IPS-18c (cell line): ENCODE measurements around the gene GALNT17.
"Not testable (repeated sequence)": the region's sequence is repeated elsewhere in the genome, so short reads cannot be mapped to it uniquely, and the experiment has no call there.

Experiments
- H3K4me3 ChIP-seq: 2 replicates; pipeline ENCODE4 v1.7.0; 2013; ENCODE audit warnings: low read depth, mild to moderate bottlenecking, low read length, moderate library complexity; ENCODE audit not compliant: insufficient read depth
- H3K9me3 ChIP-seq: one replicate; pipeline ENCODE4 v1.6.1; 2013; ENCODE audit warnings: mild to moderate bottlenecking, low read length, moderate library complexity; ENCODE audit not compliant: control insufficient read depth, insufficient read depth

GALNT17 gene

GRCh38 chr7:71254751-71255150 lies 122.8 kb downstream of the GALNT17 start:
- H3K9me3 ChIP-seq = peaks cover 2% of the 10 kb centered on the region
- H3K4me3 ChIP-seq = no peak overlapping the region

GRCh38 chr7:71255537-71256178 lies 123.7 kb downstream of the GALNT17 start:
- Histone ChIP-seq H3K9me3 (peaks cover 2% of the 10 kb centered on the region), H3K4me3 (no peak overlapping the region)

DNA sequence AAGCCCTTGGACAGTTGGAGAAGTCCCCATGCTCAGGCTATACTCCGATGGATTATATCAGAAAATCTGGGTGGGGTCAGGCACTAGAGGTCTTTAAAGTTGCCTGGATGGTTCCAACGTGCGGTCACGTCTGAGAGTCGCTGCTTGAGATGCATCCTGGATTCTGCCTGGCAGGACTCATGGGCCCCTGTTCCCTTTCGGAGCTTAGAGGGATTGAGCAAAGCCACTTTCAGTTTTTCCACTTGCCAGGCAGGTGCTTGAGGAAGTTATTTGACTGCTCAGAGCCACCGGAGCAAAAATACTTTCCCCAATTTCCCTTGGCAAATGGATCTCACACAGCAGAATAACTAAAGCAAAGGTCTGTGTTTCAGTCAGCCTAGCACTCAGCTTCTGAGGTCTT lies 129.1 kb downstream of the GALNT17 start:
- Histone ChIP-seq H3K4me3 (no peak overlapping the region), H3K9me3 (peaks cover 3% of the 10 kb centered on the region)

DNA sequence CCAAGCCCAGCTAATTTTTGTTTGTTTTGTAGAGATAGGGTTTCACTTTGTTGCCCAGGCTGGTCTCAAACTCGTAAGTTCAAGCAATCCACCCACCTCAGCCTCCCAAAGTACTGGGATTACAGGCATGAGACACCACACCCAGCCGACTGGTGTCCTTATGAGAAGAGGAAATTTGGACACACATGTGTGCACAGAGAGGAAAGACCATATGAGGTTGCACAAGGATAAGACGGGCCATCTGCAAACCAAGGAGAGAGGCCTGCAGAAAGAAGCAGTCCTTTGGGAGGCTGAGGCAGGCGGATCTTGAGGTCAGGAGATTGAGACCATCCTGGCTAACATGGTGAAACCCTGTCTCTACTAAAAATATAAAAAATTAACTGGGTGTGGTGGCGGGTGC lies 130.9 kb downstream of the GALNT17 start:
- H3K4me3 ChIP-seq, H3K9me3 ChIP-seq: not testable (repeated sequence)

- Histone ChIP-seq H3K4me3 (no peak overlapping the region), H3K9me3 (peaks cover 3% of the 10 kb centered on the region)
These were observed 132.1 kb downstream of the GALNT17 start for GRCh38 chr7:71264005-71264404.

GRCh38 chr7:71266912-71267311 lies 135.0 kb downstream of the GALNT17 start:
- Histone ChIP-seq H3K9me3 (peaks cover 3% of the 10 kb centered on the region), H3K4me3 (no peak overlapping the region)

- Histone ChIP-seq H3K4me3 (no peak overlapping the region), H3K9me3 (peaks cover 3% of the 10 kb centered on the region)
These were observed 136.0 kb downstream of the GALNT17 start for GRCh38 chr7:71267734-71268469.

- Histone ChIP-seq H3K4me3 (no peak overlapping the region), H3K9me3 (peaks cover under 1% of the 10 kb centered on the region)
These were observed 138.6 kb downstream of the GALNT17 start for GRCh38 chr7:71270558-71270957.

- H3K9me3 ChIP-seq = no peaks in the 10 kb centered on the region
These were observed 139.3 kb downstream of the GALNT17 start for GRCh38 chr7:71271203-71271602.

DNA sequence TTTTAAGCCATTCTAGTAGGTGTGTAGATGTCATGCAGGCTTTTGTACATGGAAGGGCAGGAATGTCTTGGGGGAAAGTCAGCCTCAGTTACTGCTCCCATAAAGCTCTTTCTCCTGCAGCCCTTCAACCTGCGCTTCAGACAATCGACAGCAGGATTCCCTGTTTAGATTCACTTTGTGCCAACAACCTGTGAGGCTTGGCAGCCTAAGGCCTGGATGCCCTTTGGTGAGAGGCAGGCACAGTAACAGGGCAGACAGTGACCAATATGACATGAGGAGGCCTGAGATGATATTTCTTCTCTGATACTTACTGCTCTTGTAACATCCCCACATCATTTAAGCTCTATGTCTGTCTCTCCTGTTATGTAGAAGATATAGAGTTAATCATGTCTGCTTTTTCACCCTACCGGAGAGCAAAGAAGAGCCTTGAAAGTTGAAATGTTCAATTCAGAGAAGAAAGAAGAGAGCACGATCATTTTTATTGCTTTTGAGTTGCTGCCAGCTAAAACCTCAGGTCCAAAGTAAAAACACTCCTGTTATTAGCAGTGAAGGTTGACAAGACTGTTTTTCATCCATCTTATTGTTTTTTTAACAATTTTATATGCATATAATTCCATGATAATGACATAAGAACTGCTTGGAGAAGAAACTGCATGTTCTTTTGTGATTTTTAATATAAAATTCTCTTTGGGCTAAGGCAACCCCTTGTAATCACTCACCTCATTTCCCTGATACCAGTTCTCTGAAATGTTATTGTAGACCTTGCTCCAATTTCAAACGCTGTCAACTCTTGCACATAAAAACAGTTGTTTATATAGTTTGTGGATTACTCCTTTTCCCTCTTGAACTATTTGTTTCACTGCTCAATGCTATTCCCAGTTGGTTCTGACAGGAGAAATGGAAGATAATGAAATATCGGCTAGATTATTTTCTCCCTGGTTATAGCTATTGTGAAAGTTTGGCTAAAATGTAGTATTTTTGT lies 140.9 kb downstream of the GALNT17 start:
- H3K9me3 ChIP-seq = no peaks in the 10 kb centered on the region

More at GRCh38 chr7:71271203-71271602, 139.3 kb downstream of the GALNT17 start:
- H3K4me3 ChIP-seq = no peak overlapping the region

DNA sequence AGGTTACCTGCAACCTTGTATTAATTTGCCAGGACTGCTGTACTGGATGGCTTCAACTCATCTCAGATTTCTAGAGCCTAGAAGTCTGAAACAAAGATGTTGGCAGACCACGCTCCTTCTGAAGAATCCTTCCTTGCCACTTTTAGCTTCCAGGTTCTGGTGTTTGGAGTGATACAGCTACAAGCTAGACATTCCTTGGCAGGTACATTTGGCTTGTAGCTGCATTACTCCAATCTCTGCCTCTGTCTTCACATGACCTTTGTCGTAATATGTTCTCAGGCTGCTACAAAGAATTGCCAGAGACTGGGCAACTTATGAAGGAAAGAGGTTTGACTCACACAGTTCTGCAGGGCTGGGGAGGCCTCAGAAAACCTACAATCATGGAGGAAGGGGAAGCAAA lies 146.3 kb downstream of the GALNT17 start:
- no peak overlapping the region for H3K4me3 ChIP-seq
- no peaks in the 10 kb centered on the region for H3K9me3 ChIP-seq

More for the DNA sequence above, 140.9 kb downstream of the GALNT17 start:
- no peak overlapping the region for H3K4me3 ChIP-seq

- H3K4me3 ChIP-seq = no peak overlapping the region
- no peaks in the 10 kb centered on the region for H3K9me3 ChIP-seq
These were observed 149.3 kb downstream of the GALNT17 start for GRCh38 chr7:71281261-71281660.

DNA sequence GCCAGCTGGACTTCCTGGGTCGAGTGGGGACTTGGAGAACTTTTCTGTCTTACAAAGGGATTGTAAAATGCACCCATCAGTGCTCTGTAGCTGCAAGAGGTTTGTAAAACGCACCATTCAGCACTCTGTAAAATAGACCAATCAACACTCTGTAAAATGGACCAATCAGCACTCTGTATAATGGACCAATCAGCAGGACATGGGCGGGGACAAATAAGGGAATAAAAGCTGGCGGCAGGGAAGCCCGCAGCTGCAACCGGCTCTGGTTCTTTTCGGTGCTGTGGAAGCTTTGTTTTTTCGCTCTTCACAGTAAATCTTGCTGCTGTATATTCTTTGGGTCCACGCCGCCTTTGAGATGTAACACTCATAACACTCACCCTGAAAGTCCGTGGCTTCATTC lies 151.9 kb downstream of the GALNT17 start:
- Histone ChIP-seq H3K9me3 (no peaks in the 10 kb centered on the region), H3K4me3 (no peak overlapping the region)

GRCh38 chr7:71285571-71286145 lies 153.7 kb downstream of the GALNT17 start:
- no peak overlapping the region for H3K4me3 ChIP-seq
- peaks cover 2% of the 10 kb centered on the region for H3K9me3 ChIP-seq

DNA sequence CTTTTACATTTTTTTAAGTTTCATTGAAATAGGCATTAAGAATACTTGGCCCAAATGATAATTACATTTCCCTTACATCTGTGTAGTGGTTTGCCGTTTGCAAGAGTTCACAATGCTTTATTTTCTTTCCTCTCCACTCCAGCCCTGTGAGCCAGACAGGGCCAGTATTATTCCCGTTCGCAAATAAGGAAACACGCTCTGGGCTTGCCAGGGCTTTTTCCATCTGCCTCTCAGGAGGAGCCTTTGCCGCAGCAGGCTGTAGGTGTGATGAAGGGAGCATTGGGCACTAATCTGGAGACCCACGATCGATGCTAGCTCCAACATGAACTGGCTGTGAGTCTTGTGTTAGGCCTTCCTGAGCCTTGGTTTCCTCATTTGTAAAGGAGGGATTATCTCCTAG lies 154.4 kb downstream of the GALNT17 start:
- Histone ChIP-seq H3K4me3 (no peak overlapping the region), H3K9me3 (peaks cover 2% of the 10 kb centered on the region)

- Histone ChIP-seq H3K4me3 (no peak overlapping the region), H3K9me3 (peaks cover 2% of the 10 kb centered on the region)
These were observed 155.0 kb downstream of the GALNT17 start for GRCh38 chr7:71286924-71287323.

GRCh38 chr7:71290452-71290851 lies 158.5 kb downstream of the GALNT17 start:
- H3K4me3 ChIP-seq = no peak overlapping the region
- peaks cover 2% of the 10 kb centered on the region for H3K9me3 ChIP-seq
